GM21390 (cell line): Measurements from ENCODE around the gene HEPACAM2.

Source experiments
- ATAC-seq: cut with Tn5 transposase; IDR thresholded peaks from one replicate; pipeline ENCODE4 v1.9.1; 2021; ENCODE audit not compliant: unreplicated experiment

HEPACAM2 gene

GRCh38 chr7:93148727-93149126 lies 77.5 kb downstream of the HEPACAM2 start:
- no peak for ATAC-seq

GRCh38 chr7:93148144-93148543 lies 78.1 kb downstream of the HEPACAM2 start, which contains the start of gene SAMD9L:
TSS of gene SAMD9L (minus strand) at chr7:93148385. CDS start at chr7:93135971, 12,414 bp downstream.
- ATAC-seq = peak; percentile 68

GRCh38 chr7:93147363-93147762 lies 78.9 kb downstream of the HEPACAM2 start:
- peak; percentile 81 for ATAC-seq

GRCh38 chr7:93146472-93147141 lies 79.7 kb downstream of the HEPACAM2 start:
- peak; percentile 39 for ATAC-seq

- ATAC-seq = no peak
These were observed 80.2 kb downstream of the HEPACAM2 start for GRCh38 chr7:93146036-93146435.

GRCh38 chr7:93145354-93145753 lies 80.9 kb downstream of the HEPACAM2 start:
- no peak for ATAC-seq

GRCh38 chr7:93142127-93142526 lies 84.1 kb downstream of the HEPACAM2 start:
- ATAC-seq = no peak

GRCh38 chr7:93140582-93141191 lies 85.6 kb downstream of the HEPACAM2 start:
- no peak for ATAC-seq

GRCh38 chr7:93138576-93138975 lies 87.7 kb downstream of the HEPACAM2 start:
- no peak for ATAC-seq
